ENCODE results near the gene EFEMP1.
"Not testable (repeated sequence)": the region's sequence is repeated elsewhere in the genome, so short reads cannot be mapped to it uniquely, and the experiment has no call there.

The EFEMP1 gene

DNA sequence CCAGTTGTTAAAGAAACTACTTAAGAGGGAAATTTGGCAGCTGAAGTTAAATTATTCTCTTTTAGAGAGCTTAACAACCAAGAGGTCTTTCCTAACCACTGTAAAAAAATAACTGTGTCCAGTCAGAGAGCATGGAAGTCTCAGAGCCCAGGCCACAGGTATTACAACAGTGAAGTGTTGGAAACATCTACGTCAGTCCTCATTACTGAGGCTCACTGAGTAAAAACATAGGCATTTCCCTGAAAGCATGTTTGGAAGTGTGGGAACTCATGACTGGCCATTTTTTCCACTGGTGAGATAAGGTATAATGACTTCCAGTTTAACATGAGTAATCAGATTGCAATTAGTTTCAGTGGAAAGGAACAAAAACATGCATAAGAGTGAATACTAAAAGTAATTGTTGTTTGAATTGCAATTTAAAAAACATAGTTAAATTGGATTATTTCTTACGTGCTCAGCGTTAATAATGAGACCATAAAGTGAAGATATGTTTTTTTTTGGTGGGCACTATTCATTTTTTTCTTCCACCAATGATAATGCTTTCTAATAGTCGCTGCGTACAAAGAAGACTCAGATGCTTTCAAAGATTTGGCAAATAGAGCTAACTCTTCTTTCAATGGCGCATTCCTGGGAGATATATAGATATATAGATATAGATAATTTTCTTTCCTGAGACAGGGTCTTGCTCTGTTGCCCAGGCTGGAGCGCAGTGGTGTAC lies 60.8 kb downstream of the EFEMP1 start:
- peak; percentile 81 for DNase-seq

DNA sequence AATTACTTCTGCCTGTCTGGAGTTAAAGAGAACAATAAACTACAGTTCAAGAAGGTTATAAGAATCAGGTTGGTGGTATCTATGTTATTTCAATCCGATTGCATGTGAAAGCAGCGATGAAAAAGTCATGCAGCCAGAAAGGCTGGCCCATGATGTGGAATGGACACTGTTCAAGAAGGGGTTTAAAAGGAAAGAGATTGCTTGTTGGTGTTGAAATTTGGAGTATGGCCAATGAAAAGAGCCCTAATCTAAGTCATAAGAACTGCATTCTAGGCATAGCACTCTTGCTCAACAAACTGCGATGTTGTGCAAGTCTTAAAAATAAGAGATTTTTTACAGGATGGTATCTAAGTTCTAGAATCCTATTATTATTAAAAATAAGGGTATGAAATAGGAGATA lies 61.3 kb downstream of the EFEMP1 start:
- DNase-seq = no peak

DNA sequence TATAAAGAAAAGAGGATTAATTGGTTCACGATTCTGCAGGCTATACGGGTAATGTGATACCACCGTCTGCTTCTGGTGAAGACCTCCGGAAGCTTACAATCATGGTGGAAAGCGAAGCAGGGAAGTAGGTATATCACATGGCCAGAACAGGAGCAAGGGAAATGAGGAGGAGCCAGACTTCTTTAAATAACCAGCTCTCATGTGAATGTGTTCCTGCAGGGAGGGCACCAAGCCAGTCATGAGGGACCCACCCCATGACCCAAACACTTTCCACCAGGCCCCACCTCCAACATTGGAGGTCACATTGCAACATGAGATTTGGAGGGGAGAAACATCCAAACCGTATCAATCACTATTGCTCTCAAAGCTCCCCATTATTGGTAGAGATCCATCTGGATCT lies 61.8 kb downstream of the EFEMP1 start:
- DNase-seq = no peak

DNA sequence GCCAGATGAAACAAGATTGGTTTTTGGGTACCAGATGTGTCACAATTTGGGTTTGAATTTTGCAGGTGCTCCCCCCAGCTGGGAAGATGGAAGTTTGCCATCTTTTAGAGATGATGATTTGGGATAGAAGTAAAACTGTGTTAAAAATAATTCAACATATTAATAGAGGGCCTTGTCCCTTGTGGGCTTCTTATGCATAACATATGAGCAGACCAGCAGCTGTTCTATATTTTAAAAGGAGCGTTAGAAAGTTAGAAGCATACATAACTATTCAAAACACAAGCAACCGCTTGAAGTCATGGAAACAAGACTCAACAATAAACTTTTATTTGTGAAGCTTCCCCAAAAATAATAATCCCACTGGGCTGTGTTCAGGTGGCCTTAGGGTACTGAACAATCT lies 62.8 kb downstream of the EFEMP1 start:
- no peak for DNase-seq

DNA sequence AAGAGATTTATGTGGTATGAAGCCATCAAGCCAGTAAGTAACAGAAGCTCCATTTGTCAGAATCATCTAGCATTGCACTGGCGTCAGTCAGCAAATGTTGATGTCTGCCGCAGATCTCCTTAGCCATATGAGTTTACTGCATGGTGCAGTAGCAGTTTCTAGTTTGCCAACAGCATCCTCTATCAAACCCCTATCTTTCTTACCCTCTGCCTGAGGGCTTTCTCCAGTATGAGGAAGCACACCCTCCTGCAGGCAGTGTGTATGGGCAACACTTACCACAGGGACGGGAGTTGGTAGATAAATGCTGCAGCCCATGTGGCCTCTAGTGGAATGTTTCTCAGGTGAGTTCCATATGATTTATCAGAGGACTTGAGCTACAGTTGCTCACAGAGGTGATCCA lies 63.7 kb downstream of the EFEMP1 start:
- no peak for DNase-seq

DNA sequence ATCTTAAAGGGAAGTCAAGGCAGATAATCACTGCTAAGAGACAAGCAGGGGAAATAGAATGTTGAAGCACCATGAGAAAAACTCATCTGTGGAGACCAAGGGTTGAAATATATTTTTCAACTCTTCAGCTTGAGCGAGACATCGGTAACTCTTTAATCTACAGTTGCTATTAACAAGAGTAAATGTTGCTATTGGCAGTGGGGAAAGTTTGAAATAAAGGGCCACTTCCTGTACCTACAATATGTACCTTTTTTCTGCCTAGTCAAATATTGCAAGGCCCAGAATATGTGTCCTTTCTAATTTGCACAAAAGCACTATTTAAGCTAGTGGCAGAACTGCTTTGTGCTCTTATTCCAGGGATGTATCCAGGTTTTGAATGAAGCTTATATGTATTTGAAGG lies 65.8 kb downstream of the EFEMP1 start:
- no peak for DNase-seq

DNA sequence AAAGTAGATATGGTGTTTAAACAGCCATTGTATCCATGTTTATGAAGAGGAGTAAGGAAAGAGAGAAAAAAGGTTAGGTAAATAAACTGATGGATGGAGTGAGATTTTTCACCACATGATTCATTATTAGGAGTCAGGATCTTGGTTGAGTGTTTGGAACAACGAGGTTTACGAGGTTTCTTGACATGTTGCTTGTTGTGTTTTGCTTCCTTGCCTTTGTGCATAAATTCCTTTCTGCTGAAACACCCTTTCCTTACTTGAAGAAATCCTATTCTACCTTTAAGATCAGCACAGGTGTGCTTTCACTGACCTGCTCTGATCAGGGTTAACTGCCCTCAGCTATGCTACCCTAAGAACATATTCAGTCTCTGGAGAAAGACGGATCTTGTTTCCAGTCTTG lies 66.6 kb downstream of the EFEMP1 start:
- DNase-seq = no peak

DNA sequence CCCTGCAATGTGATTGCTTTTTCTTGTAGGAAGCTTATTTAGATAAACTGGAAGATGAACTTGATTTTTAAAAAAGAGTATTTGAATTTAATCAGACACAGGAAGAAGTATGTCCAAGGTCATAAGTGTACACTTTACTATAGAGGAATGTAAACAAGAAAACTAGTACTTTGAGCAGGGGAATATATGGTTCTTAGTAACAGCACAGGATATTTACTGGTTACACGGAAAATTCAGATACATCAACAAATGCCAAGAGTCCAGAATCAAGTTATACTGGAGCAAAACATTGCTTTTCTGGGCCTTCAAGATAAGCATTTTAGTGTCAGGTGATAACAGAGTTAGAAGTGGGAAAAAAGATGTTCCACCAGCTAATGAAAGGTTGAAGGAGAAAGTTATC lies 75.5 kb downstream of the EFEMP1 start:
- no peak for DNase-seq

DNA sequence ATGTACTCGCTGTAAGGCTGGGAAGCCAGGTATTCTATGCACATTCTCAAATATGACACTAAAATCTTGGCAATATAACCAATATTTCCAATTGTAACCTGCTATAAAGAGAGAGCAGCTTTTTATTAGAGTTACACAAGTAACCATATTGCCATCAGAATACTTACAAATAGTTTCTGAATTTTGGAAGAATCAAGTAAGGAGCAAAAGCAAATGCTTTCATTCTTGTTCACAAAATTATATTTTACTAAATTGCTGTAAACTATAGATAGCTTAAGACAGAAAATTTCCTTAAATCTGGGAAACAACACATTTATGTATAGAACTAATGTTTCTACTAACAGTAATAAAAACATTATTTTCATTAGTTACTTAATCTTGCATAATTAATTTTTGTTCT lies 77.2 kb downstream of the EFEMP1 start:
- no peak for DNase-seq

DNA sequence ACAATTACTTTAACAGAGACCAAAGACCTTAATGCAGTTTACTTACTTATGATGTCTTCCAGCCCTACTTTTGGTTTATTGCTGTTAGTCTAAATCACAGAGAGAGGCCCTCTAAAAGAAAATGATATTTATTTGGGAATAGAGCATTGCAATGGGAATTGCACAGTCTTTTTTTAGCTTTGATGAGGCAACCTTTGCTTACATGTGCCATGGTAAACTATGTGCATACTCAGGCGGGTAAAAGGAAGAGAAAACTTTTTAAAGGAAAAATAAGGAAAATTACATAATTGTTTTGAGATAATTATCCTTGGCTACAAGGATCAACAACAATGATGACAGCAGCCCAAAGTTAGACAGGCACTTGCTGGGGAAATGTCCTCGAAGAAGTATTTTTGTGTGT lies 78.6 kb downstream of the EFEMP1 start:
- no peak for DNase-seq

DNA sequence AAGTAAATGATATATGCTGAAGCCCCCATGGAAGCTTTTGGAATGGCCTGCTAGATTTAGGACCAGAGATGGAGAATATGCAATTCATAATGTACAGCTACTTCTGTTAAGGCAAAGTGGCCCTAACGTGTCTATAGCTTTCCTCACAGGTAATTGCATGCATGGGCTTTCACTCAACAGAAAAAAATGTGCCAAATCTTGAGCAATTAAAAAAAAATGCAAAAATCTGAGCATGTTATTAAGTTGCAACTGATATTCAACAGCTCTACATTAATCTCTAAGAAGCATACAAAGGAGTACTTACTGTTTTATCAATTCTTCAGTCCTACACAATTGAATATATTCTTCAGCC lies 79.6 kb downstream of the EFEMP1 start:
- no peak for DNase-seq

DNA sequence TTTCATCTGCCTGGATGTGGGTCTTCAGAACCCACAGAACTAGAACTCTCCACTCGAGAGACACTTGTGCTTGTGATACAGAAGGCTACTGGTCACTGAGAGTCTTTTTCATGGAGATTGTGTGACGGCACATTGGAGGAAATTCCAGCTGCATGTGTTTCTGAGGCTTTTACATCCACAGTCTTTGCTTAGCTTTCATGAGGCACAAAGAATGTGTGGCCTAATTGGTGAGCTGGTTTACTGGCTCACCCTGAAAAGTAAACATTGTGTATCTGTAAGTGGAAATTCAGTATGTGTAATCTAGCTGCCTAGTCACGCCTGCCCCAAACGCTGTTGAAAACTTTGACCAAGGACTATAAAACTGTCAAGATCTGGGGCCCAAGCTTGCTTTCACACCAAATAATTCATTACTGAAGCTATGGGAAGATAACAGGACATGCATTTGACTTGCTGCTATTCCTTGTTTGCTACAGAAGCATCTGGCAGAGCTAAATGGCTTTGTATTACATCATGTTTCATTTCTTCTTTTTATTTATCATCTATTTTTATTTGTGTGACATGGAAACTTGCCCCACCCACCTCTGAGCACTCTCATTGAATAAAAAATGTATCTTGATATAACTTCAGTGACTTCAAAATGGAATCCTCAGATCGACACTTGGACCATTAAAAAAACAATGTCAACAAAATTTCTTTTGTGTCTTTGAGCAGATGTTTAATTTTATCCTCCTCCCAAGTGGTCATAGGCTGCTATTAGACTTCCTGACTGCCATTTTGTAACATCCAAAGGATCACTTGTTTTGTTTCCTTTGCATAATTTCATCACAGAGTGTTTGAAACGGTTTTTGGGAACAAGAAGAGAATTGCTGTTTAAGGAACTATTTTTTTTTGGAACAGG lies 80.2 kb downstream of the EFEMP1 start:
- DNase-seq = peak; percentile 85

DNA sequence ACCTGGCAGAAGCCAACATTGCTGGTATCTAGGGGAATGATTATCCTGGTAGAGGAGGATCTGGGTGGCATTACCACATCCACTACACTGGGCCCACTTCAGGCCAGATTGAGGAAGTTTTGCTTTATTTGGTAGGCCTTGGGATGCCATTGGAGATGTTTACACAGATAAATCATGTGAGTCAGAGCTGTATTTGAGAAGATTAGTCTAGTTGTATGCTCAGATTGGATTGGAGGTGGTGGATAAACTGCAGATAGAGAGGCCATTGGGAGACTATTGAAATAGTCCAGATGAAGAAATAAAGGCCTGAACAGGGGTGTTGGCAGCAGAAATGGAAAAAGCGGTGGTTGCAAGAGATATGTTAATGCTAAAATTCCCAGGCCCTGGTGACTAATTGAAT lies 81.5 kb downstream of the EFEMP1 start:
- DNase-seq = no peak

DNA sequence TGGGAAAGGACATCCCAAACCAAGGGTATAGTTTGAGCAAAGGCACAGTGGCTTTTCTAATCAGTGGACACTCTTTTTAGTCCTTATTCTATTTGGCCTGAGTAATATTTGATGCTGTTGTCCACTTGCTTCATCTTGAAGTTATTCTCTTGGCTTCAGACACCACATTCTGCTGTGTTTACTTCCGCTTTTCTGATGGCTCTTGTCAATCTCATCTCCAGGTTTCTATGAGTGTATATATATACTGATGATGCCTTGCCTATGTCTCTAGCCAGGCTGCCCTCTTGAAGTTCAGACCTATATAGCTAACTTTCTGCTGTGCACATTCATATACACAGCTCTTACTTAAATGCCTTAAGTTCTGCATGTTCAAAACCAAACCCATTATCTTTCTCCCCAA lies 83.1 kb downstream of the EFEMP1 start:
- no peak for DNase-seq

DNA sequence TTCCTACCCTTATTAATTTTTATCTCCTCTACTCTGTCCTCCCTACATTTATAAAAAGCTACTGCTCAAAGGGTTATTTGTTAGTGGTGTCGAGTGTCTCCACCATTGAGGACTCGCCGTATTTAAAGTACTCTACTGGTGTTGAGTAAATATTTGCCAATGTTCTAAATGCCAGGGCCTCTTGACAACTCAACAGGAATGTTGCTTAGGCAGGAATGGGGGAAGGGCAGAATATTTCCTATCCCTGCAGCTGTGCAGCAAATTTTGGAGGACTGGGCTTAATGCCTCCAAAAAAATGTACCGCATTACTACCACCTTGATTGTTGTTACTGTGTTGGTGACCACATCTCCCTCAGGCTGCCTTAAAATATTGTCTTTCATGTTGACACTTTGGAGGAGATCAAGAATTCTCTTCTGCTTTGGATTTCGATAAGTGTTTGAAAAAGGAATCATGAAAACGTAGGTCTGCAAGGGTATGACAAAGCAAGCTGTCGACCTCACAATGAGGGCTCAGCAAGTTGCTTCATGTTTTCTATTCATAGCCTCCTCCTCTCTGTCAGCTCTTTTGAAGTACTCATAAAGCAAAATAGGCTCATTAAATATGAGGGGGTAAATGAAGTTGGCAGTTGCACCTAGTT lies 84.3 kb downstream of the EFEMP1 start:
- peak; percentile 63 for DNase-seq

DNA sequence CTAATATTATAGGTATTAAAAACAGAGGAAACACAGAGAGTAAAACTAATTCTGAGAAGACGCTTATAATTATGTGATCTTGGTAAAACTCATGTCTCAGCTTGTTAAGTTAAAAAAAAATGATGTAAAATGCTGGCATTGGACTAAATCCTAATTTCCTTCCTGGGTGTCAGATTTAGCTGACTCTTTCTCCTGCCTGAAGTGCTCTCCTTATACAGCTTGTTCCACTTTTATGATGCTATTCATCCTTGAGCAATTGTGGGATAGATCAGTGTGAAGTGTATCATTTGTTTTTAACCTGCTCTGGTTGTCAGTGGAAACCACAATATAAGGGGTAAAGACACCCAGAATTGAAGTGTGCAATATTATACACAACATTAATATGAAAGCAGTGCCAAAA lies 84.9 kb downstream of the EFEMP1 start:
- DNase-seq = no peak

DNA sequence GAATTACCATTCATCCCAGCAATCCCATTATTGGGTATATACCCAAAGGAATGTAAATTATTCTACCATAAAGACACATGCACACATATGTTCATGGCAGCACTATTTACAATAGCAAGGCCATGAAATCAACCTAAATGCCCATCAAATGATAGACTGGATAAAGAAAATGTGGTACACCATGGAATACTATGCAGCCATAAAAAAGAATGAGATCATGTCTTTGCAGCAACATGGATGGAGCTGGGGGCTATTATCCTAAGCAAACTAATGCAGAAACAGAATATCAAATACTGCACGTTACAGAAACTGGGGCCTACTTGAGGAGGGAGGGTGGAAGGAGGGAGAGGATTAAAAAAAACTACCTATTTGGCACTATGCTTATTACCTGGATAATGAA lies 85.5 kb downstream of the EFEMP1 start:
- not testable (repeated sequence) for DNase-seq

DNA sequence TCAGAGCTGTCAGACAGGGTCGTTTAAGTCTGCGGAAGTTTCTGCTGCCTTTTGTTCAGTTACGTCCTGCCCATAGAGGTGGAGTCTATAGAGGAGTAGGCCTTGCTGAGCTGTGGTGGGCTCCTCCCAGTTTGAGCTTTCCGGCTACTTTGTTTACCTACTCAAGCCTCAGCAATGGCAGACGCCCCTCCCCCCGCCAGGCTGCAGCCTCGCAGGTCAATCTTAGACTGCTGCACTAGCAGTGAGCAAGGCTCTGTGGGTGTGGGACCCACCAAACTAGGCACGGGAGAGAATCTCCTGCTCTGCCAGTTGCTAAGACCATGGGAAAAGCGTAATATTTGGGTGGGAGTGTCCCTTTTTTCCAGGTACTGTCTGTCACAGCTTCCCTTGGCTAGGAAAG lies 86.5 kb downstream of the EFEMP1 start:
- DNase-seq = no peak

DNA sequence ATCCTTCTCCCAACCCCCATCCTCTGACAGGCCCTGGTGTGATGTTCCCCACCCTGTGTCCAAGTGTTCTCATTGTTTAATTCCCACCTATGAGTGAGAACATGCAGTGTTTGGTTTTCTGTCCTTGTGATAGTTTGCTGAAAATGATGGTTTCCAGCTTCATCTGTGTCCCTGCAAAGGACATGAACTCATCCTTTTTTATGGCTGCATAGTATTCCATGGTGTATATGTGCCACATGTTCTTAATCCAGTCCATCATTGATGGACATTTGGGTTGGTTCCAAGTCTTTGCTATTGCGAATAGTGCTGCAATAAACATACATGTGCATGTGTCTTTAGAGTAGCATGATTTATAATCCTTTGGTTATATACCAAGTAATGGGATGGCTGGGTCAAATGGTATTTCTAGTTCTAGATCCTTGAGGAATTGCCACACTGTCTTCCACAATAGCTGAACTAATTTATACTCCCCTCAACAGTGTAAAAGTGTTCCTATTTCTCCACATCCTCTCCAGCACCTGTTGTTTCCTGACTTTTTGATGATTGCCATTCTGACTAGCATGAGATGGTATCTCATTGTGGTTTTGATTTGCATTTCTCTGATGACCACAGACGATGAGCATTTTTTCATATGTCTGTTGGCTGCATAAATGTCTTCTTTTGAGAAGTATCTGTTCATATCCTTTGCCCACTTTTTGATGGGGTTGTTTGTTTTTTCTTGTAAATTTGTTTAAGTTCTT lies 91.7 kb downstream of the EFEMP1 start:
- not testable (repeated sequence) for DNase-seq

DNA sequence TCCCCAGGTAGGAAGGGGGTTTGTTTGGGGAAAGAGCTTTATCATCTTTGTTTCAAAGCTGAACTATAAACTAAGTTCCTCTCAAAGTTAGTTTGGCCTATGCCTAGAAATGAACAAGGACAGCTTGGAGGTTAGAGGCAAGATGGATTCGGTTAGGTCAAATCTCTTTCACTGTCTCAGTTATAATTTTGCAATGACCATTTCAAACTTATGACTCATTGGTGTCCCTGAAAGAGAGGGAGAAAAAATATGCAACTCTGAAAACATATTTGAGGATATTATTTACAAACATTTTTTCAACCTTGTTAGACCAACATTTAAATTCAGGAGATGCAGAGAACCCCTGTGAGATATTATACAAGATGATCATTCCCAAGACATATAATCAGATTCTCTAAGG lies 95.7 kb downstream of the EFEMP1 start:
- no peak for DNase-seq

DNA sequence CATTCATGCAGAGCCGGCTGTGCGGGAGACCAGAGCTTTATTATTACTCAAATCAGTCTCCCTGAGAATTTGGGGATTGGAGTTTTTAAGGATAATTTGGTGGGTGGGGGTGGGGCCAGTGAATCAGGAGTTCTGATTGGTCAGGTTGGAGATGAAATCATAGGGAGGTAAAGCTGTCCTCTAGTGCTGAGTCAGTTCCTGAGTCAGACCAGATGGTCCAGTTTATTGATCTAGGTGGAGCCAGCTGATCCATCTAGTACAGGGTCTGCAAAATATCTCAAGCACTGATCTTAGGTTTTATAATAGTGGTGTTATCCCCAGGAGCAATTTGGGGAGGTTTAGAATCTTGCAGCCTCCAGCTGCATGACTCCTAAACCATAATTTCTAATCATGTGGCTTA lies 96.2 kb downstream of the EFEMP1 start:
- not testable (repeated sequence) for DNase-seq

DNA sequence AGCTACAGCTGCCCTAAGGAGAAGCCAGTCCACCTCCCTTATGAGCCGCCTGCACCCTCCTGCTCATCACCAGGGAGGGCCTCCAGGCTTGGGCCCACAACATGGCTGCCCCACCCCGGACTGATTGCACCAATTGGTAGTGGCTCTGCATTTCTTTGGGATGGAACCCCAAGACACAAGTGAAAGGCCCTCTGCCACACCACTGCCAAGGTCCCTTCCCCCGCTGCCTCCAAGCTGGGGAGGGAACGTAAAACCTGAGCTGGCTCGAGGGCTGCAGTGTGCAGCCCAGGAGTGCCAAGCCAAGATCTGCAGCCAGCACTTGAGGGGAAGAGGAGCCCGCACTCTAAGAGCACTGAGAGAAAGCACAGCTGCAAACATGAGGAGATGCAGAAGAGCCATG lies 97.3 kb downstream of the EFEMP1 start:
- DNase-seq = no peak

DNA sequence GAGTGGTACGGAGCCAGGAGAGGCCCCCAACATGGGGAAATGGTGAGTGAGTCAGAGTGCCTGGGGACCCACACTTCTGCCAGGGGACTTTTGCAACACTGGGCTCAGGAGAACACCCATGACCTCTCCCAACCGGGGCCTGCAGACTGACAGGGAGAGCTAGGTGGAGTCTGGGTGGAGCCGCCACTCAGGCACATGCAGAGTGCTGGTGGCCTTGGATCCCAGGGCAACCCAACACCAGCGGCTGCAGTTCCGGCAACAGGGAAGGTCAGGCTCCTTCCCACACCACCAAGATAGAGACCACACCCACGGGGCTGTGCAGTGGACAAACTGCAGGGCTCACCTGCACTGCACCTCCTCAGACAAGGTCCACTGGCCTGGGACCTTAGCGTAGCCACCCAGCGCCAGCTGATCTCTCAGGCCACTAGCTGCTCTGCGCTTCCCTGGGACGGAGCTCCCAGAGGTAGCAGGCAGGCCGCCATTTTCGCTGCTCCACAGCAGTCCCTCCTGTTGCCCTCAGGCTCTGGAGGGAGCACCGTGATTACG lies 99.0 kb downstream of the EFEMP1 start:
- DNase-seq = no peak

Measured in islet precursor cell (in vitro differentiated cells).